CD8-positive, alpha-beta memory T cell (primary cell): ENCODE results near the gene TMPRSS9. TPM values are rescaled to one million over a fixed set of nuclear protein-coding genes. Genes with fewer than 3 reads are reported as not detected.
"Not testable (repeated sequence)": the region's sequence is repeated elsewhere in the genome, so short reads cannot be mapped to it uniquely, and the experiment has no call there.

Experiments
- CTCF ChIA-PET: fragments of 350-600 bp; sonication (Branson Sonifier 250); formaldehyde crosslinking; loops from one replicate; lab custom pipeline; 2021; ENCODE audit warnings: antibody characterized with exemption; lab: Charles Lee
- POLR2A ChIA-PET: fragments of 350-600 bp; sonication (Branson Sonifier 250); formaldehyde crosslinking; loops from one replicate; lab custom pipeline; 2021; ENCODE audit warnings: antibody characterized with exemption; lab: Charles Lee
- DNase-seq, 5 donors: peaks; one replicate each; pipeline versions ENCODE4 v3.0.0 to v3.0.0-alpha.2; 2020 to 2022; ENCODE audit warnings: mixed read lengths in 1 of 5
- H3K27ac ChIP-seq: one replicate; pipeline ENCODE4 v1.7.0; 2013; ENCODE audit warnings: low read depth, mild to moderate bottlenecking, low read length, moderate library complexity
- H3K27me3 ChIP-seq: 2 replicates; pipeline ENCODE4 v1.7.0; 2013; ENCODE audit warnings: low read length, mild to moderate bottlenecking; ENCODE audit not compliant: insufficient read depth, poor library complexity, severe bottlenecking
- H3K36me3 ChIP-seq: 2 replicates; pipeline ENCODE4 v1.7.0; 2013; ENCODE audit warnings: mild to moderate bottlenecking, low read length, moderate library complexity; ENCODE audit not compliant: insufficient read depth
- H3K4me1 ChIP-seq: 2 replicates; pipeline ENCODE4 v1.7.0; 2013; ENCODE audit warnings: mild to moderate bottlenecking, low read length, moderate library complexity; ENCODE audit not compliant: insufficient read depth
- H3K4me3 ChIP-seq: 2 replicates; pipeline ENCODE4 v1.7.0; 2013; ENCODE audit warnings: mild to moderate bottlenecking, low read length
- H3K9me3 ChIP-seq: 2 replicates; pipeline ENCODE4 v1.7.0; 2013; ENCODE audit warnings: mild to moderate bottlenecking, low read length
- H3K27ac Mint-ChIP-seq, 8 donors: one replicate each; pipeline ENCODE4 v1.8.0; 2020 to 2021; ENCODE audit warnings: mixed read lengths in 8 of 8, mild to moderate bottlenecking in 6 of 8, inconsistent platforms in 3 of 8, moderate library complexity in 3 of 8
- H3K27me3 Mint-ChIP-seq, 2 donors: one replicate each; pipeline ENCODE4 v1.8.0; 2020 to 2021; ENCODE audit warnings: mixed read lengths in 2 of 2, mild to moderate bottlenecking in 1 of 2, moderate library complexity in 1 of 2
- H3K36me3 Mint-ChIP-seq, 3 donors: one replicate each; pipeline ENCODE4 v1.8.0; 2020 to 2021; ENCODE audit warnings: mixed read lengths in 3 of 3, inconsistent platforms in 1 of 3, mild to moderate bottlenecking in 1 of 3
- H3K4me1 Mint-ChIP-seq, 3 donors: one replicate each; pipeline ENCODE4 v1.8.0; 2020 to 2021; ENCODE audit warnings: mixed read lengths in 3 of 3, inconsistent platforms in 1 of 3, mild to moderate bottlenecking in 1 of 3
- H3K4me3 Mint-ChIP-seq, 7 donors: one replicate each; pipeline ENCODE4 v1.8.0; 2020 to 2021; ENCODE audit warnings: mixed read lengths in 7 of 7, mild to moderate bottlenecking in 6 of 7, moderate library complexity in 4 of 7, inconsistent platforms in 2 of 7
- H3K9me3 Mint-ChIP-seq, 5 donors: one replicate each; pipeline ENCODE4 v1.8.0; 2020 to 2022; ENCODE audit warnings: mixed read lengths in 5 of 5, mild to moderate bottlenecking in 3 of 5, moderate library complexity in 2 of 5, inconsistent platforms in 1 of 5
- polyA plus RNA-seq: library from polyadenylated mRNA; unstranded; fragments of 300-500 nt; fragmentation: Illumina TruSeq; gene quantifications from one replicate; pipeline ENCODE4 v1.2.3, GENCODE V29; 2021
- total RNA-seq, 2 experiments: library from RNA; stranded (reverse); gene quantifications; one replicate each; pipeline ENCODE4 v1.2.3, GENCODE V29; 2021

TMPRSS9 gene
- total and polyA plus RNA-seq, 3 experiments from 2014 or later = not detected

GRCh38 chr19:2455851-2456570 is 95.9 kb downstream of the TMPRSS9 start:
- H3K4me3 Mint-ChIP-seq = peak overlapping the region; percentile 76 to 93 (median 88)
- ChIA-PET POLR2A (interaction anchor here (0.6 to 3.0 kb wide), 6 partner anchors 13 to 371 kb away, joined by 3 to 24 read pairs (median 6); partner anchors contain the start of genes GADD45B and TIMM13), CTCF (interaction anchor here (0.7 to 1.4 kb wide), 4 partner anchors 16 to 124 kb away, joined by 3 to 5 read pairs (median 4); no protein-coding TSS in a partner anchor)
- H3K9me3 Mint-ChIP-seq = no peaks in the 10 kb centered on the region
- H3K27me3 Mint-ChIP-seq = peaks cover 0 to 1% of the 10 kb centered on the region in 2 donors
- Histone ChIP-seq H3K4me3 (peak overlapping the region; percentile 78), H3K9me3 (no peaks in the 10 kb centered on the region), H3K27ac (peak overlapping the region; percentile 74), H3K27me3 (no peaks in the 10 kb centered on the region), H3K36me3 (no peaks in the 10 kb centered on the region), H3K4me1 (peaks cover 15% of the 10 kb centered on the region)
- DNase-seq = peak; percentile 28 to 73 (median 55)
- H3K27ac Mint-ChIP-seq = peak overlapping the region in 7 of 8 donors; percentile 58 to 92 (median 88)
- peaks cover 15 to 21% (median 15%) of the 10 kb centered on the region in 3 donors for H3K4me1 Mint-ChIP-seq
- peaks cover 0 to 6% (median 0%) of the 10 kb centered on the region in 3 donors for H3K36me3 Mint-ChIP-seq

- Histone ChIP-seq H3K27ac (no peak overlapping the region), H3K27me3 (no peaks in the 10 kb centered on the region), H3K9me3 (no peaks in the 10 kb centered on the region), H3K36me3 (no peaks in the 10 kb centered on the region), H3K4me1 (peaks cover 23% of the 10 kb centered on the region), H3K4me3 (peak overlapping the region; percentile 60)
- peak overlapping the region; percentile 83 to 91 (median 87) for H3K4me3 Mint-ChIP-seq
- DNase-seq = no peak
- no peaks in the 10 kb centered on the region for H3K9me3 Mint-ChIP-seq
- H3K36me3 Mint-ChIP-seq = peaks cover 0 to 1% (median 0%) of the 10 kb centered on the region in 3 donors
- H3K4me1 Mint-ChIP-seq = peaks cover 20 to 29% (median 23%) of the 10 kb centered on the region in 3 donors
- peak overlapping the region; percentile 91 to 98 (median 96) for H3K27ac Mint-ChIP-seq
- CTCF ChIA-PET = interaction anchor here (0.7 to 1.5 kb wide), 3 partner anchors 30 to 163 kb away, joined by 3 to 5 read pairs (median 5); no protein-coding TSS in a partner anchor
- POLR2A ChIA-PET = interaction anchor here (0.5 to 3.0 kb wide), 6 partner anchors 19 to 163 kb away, joined by 3 to 24 read pairs (median 6); partner anchors contain the start of genes GADD45B and TIMM13
- peaks cover 0 to 1% of the 10 kb centered on the region in 2 donors for H3K27me3 Mint-ChIP-seq
Observed at GRCh38 chr19:2457394-2458037, 97.5 kb downstream of the TMPRSS9 start.

DNA sequence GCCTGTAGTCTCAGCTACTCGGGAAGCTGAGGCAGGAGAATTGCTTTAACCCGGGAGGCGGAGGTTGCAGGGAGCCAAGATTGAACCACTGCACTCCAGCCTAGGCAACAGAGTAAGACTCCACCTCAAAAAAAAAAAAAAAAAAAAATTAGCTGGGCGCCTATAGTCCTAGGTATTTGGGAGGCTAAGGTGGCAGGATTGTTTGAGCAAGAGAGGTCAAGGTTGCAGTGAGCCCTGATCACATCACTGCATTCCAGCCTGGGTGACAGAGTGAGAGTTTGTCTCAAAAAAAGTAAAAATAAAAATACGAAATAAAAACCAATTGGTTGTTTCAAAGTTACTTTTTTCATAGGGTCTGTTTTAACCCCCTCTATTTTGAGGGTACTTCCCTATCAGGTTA is 98.0 kb downstream of the TMPRSS9 start:
- H3K4me3 Mint-ChIP-seq = peak overlapping the region in 4 of 7 donors; percentile 5 to 66 (median 37)
- CTCF ChIA-PET = interaction anchor here (1.5 kb wide), 1 partner anchor 30 kb away, joined by 5 read pairs; no protein-coding TSS in a partner anchor

GRCh38 chr19:2458776-2459175 is 98.7 kb downstream of the TMPRSS9 start:
- H3K36me3 Mint-ChIP-seq, DNase-seq, H3K9me3 Mint-ChIP-seq, H3K27me3 ChIP-seq, H3K36me3 ChIP-seq, H3K27ac ChIP-seq, H3K27me3 Mint-ChIP-seq, POLR2A ChIA-PET, CTCF ChIA-PET, H3K4me3 ChIP-seq, H3K9me3 ChIP-seq: not testable (repeated sequence)
- peak overlapping the region in 2 of 8 donors; percentile 39 to 78 for H3K27ac Mint-ChIP-seq
- peaks cover 23% of the 10 kb centered on the region for H3K4me1 ChIP-seq
- H3K4me3 Mint-ChIP-seq = peak overlapping the region in 1 of 7 donors; percentile 61
- peaks cover 20 to 29% (median 23%) of the 10 kb centered on the region in 3 donors for H3K4me1 Mint-ChIP-seq

More for the DNA sequence above, 98.0 kb downstream of the TMPRSS9 start:
- H3K27ac ChIP-seq = no peak overlapping the region
- Mint-ChIP-seq H3K27me3 (peaks cover 0 to 1% of the 10 kb centered on the region in 2 donors), H3K36me3 (peaks cover 0 to 1% (median 0%) of the 10 kb centered on the region in 3 donors), H3K4me1 (peaks cover 20 to 29% (median 23%) of the 10 kb centered on the region in 3 donors), H3K27ac (peak overlapping the region in 1 of 8 donors; percentile 39), H3K9me3 (no peaks in the 10 kb centered on the region)
- peaks cover 23% of the 10 kb centered on the region for H3K4me1 ChIP-seq
- H3K36me3 ChIP-seq = no peaks in the 10 kb centered on the region
- DNase-seq = no peak
- no peaks in the 10 kb centered on the region for H3K9me3 ChIP-seq
- no peak overlapping the region for H3K4me3 ChIP-seq
- H3K27me3 ChIP-seq = no peaks in the 10 kb centered on the region
- POLR2A ChIA-PET = interaction anchor here (0.5 to 3.0 kb wide), 2 partner anchors 18 to 49 kb away, joined by 3 to 24 read pairs; partner anchors contain the start of gene GADD45B

DNA sequence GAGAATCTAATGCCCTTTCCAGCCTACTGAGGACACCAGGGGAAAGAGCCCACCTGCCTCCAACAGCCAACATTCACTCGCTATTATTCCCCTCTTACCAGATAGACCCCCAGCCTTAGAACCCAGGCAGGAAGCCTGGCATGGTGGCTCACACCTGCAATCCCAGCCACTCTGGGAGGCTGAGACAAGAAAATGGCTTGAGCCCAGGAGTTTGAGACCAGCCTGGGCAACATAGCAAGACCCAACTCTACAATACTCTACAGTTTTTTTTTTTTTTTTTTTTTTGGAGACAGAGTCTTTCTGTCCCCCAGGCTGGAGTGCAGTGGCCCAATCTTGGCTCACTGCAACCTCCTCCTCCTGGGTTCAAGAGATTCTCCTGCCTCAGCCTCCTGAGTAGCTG is 100.2 kb downstream of the TMPRSS9 start:
- H3K27me3 ChIP-seq = no peaks in the 10 kb centered on the region
- Mint-ChIP-seq H3K27me3 (peaks cover 0 to 1% of the 10 kb centered on the region in 2 donors), H3K36me3 (peaks cover 0 to 1% (median 0%) of the 10 kb centered on the region in 3 donors), H3K4me1 (peaks cover 12 to 18% (median 16%) of the 10 kb centered on the region in 3 donors), H3K27ac (peak overlapping the region in 2 of 8 donors; percentile 12 to 42), H3K9me3 (no peaks in the 10 kb centered on the region), H3K4me3 (peak overlapping the region in 4 of 7 donors; percentile 15 to 72 (median 42))
- ChIA-PET CTCF (interaction anchor here (1.2 to 1.4 kb wide), 2 partner anchors 13 to 16 kb away, joined by 3 to 6 read pairs; partner anchors contain the start of gene GADD45B), POLR2A (no interaction called here)
- H3K9me3 ChIP-seq = no peaks in the 10 kb centered on the region
- H3K4me1 ChIP-seq = peaks cover 20% of the 10 kb centered on the region
- no peak for DNase-seq
- no peak overlapping the region for H3K4me3 ChIP-seq
- no peaks in the 10 kb centered on the region for H3K36me3 ChIP-seq
- no peak overlapping the region for H3K27ac ChIP-seq

GRCh38 chr19:2461751-2462634 is 101.9 kb downstream of the TMPRSS9 start:
- peaks cover 12% of the 10 kb centered on the region for H3K4me1 ChIP-seq
- no peaks in the 10 kb centered on the region for H3K9me3 ChIP-seq
- DNase-seq = peak in 4 of 5 donors; percentile 33 to 55 (median 35)
- no peak overlapping the region for H3K27ac ChIP-seq
- H3K4me3 ChIP-seq = peak overlapping the region; percentile 73
- Mint-ChIP-seq H3K9me3 (no peaks in the 10 kb centered on the region), H3K27ac (peak overlapping the region in 2 of 8 donors; percentile 43 to 94), H3K4me1 (peaks cover 8 to 13% (median 11%) of the 10 kb centered on the region in 3 donors), H3K27me3 (peaks cover 0 to 1% of the 10 kb centered on the region in 2 donors), H3K4me3 (peak overlapping the region; percentile 75 to 87 (median 79)), H3K36me3 (no peaks in the 10 kb centered on the region)
- H3K27me3 ChIP-seq = no peaks in the 10 kb centered on the region
- ChIA-PET CTCF (interaction anchor here (1.4 to 2.1 kb wide), 2 partner anchors 11 to 152 kb away, joined by 4 to 6 read pairs; no protein-coding TSS in a partner anchor), POLR2A (interaction anchor here (0.6 to 1.0 kb wide), 3 partner anchors 14 to 239 kb away, joined by 3 to 6 read pairs (median 5); partner anchors contain the start of gene GADD45B)
- no peaks in the 10 kb centered on the region for H3K36me3 ChIP-seq
